Chondrocyte (in vitro differentiated cells): Measurements from ENCODE around the gene FXYD6. TPM values are rescaled to one million over a fixed set of nuclear protein-coding genes. Genes with fewer than 3 reads are reported as not detected.
"Not testable (repeated sequence)": the region's sequence is repeated elsewhere in the genome, so short reads cannot be mapped to it uniquely, and the experiment has no call there.

ENCODE experiments used
- DNase-seq: peaks from one replicate; pipeline ENCODE4 v3.0.0; 2021; ENCODE audit warnings: mixed read lengths, low spot score
- H3K27ac Mint-ChIP-seq: one replicate; pipeline ENCODE4 v1.8.0; 2021; ENCODE audit warnings: mild to moderate bottlenecking, moderate library complexity, mixed read lengths; ENCODE audit not compliant: unreplicated experiment
- H3K27me3 Mint-ChIP-seq: 2 replicates; pipeline ENCODE4 v1.8.0; 2021; ENCODE audit warnings: low read depth, mixed read lengths
- H3K36me3 Mint-ChIP-seq: 2 replicates; pipeline ENCODE4 v1.8.0; 2021; ENCODE audit warnings: low read depth, mixed read lengths
- H3K4me1 Mint-ChIP-seq: 2 replicates; pipeline ENCODE4 v1.8.0; 2021; ENCODE audit warnings: low read depth, mild to moderate bottlenecking, mixed read lengths
- H3K4me3 Mint-ChIP-seq: one replicate; pipeline ENCODE4 v1.8.0; 2021; ENCODE audit warnings: mild to moderate bottlenecking, moderate library complexity, mixed read lengths; ENCODE audit not compliant: unreplicated experiment
- H3K9me3 Mint-ChIP-seq: 2 replicates; pipeline ENCODE4 v1.8.0; 2021; ENCODE audit warnings: low read depth, mixed read lengths
- total RNA-seq: library from RNA; stranded (reverse); gene quantifications from 3 replicates; pipeline ENCODE4 v1.2.1, GENCODE V29; 2021
- TF ChIP-seq, protein P1 (sequence below): fragments of 200-600 bp; sonication (generic); IDR thresholded peaks from 2 replicates; pipeline ENCODE4 v1.5.0; 2021; ENCODE audit warnings: antibody characterized with exemption, mild to moderate bottlenecking, moderate library complexity

The FXYD6 gene
- total RNA-seq, 1 donor from 2014 or later = 2.8 TPM

DNA sequence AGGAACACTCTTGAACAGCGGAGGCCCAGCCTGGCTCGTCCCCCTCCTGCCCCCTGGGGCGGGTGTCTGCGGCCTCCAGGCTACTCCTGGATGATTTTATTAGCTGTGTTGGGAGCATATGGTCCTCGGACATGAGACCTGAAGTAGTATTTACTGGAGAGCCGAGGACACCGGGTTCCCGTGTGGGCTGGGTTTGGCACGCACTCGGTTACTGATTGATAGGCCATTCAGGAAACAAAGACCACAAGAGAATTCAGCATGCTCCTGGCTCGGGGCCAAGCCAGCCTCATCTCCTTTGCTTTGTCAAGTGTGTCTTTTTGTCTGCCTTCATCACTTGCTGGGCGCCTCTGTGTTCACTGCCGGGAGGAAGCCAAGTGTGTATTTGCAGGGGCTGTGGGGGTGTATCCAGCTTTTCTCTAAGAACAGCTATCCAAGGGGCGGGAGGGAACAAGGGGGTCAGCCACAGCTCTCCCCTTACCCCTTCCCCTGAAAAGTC is 61.6 kb downstream of the FXYD6 start:
- Mint-ChIP-seq H3K27ac (no peak overlapping the region), H3K36me3 (no peaks in the 10 kb centered on the region), H3K9me3 (no peaks in the 10 kb centered on the region), H3K27me3 (peaks cover 16% of the 10 kb centered on the region), H3K4me1 (peaks cover 14% of the 10 kb centered on the region), H3K4me3 (no peak overlapping the region)
- TF ChIP-seq, protein P1, sequence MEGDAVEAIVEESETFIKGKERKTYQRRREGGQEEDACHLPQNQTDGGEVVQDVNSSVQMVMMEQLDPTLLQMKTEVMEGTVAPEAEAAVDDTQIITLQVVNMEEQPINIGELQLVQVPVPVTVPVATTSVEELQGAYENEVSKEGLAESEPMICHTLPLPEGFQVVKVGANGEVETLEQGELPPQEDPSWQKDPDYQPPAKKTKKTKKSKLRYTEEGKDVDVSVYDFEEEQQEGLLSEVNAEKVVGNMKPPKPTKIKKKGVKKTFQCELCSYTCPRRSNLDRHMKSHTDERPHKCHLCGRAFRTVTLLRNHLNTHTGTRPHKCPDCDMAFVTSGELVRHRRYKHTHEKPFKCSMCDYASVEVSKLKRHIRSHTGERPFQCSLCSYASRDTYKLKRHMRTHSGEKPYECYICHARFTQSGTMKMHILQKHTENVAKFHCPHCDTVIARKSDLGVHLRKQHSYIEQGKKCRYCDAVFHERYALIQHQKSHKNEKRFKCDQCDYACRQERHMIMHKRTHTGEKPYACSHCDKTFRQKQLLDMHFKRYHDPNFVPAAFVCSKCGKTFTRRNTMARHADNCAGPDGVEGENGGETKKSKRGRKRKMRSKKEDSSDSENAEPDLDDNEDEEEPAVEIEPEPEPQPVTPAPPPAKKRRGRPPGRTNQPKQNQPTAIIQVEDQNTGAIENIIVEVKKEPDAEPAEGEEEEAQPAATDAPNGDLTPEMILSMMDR = no peak
- DNase-seq = peak; percentile 67

DNA sequence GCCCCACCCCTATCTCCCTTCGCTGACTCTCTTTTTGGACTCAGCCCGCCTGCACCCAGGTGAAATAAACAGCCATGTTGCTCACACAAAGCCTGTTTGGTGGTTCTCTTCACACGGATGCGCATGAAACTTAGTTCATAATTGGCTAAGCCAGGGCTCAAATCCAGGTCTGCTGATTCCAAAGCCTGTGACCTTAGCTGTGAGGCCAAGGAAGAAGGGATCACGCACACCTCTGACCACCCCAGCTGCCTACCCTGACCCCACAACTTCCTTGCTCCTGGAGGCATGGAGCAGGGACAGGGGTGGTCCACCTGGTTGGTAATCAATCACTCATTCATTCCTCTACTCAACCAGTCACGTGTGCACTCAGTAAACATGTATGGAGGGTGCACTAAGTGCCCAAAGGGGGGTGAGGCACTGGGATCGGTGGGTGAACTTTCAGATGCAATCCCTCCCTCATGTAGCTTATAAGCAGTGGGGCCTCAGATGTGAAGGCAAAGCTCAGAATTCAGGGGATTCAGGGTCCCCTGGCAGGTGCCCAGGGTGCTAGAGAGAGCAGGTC is 62.2 kb downstream of the FXYD6 start:
- Mint-ChIP-seq H3K27ac (no peak overlapping the region), H3K27me3 (peaks cover 19% of the 10 kb centered on the region)

DNA sequence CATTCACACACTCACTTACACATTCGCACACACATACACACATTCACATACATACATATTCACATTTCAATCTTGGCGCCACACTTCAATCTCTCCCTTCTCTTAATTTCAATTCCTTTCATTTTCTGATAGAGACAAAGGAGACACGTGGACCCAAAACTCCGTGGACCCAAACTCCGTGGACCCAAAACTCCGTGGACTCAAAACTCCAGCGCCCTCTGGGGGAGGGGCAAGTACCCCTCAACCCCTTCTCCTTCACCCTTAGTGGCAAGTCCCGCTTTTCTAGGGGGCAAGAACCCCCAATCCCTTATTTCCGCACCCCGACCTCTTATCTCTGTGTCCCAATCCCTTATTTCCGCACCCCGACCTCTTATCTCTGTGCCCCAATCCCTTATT is 66.4 kb downstream of the FXYD6 start:
- not testable (repeated sequence) for H3K27ac Mint-ChIP-seq, DNase-seq, H3K4me3 Mint-ChIP-seq, H3K9me3 Mint-ChIP-seq, H3K4me1 Mint-ChIP-seq, H3K36me3 Mint-ChIP-seq
- peaks cover 24% of the 10 kb centered on the region for H3K27me3 Mint-ChIP-seq

More for the DNA sequence above, 62.2 kb downstream of the FXYD6 start:
- no peaks in the 10 kb centered on the region for H3K9me3 Mint-ChIP-seq
- no peaks in the 10 kb centered on the region for H3K36me3 Mint-ChIP-seq
- H3K4me1 Mint-ChIP-seq = peaks cover 14% of the 10 kb centered on the region
- H3K4me3 Mint-ChIP-seq = no peak overlapping the region
- no peak for DNase-seq
- TF ChIP-seq, protein P1 = no peak

DNA sequence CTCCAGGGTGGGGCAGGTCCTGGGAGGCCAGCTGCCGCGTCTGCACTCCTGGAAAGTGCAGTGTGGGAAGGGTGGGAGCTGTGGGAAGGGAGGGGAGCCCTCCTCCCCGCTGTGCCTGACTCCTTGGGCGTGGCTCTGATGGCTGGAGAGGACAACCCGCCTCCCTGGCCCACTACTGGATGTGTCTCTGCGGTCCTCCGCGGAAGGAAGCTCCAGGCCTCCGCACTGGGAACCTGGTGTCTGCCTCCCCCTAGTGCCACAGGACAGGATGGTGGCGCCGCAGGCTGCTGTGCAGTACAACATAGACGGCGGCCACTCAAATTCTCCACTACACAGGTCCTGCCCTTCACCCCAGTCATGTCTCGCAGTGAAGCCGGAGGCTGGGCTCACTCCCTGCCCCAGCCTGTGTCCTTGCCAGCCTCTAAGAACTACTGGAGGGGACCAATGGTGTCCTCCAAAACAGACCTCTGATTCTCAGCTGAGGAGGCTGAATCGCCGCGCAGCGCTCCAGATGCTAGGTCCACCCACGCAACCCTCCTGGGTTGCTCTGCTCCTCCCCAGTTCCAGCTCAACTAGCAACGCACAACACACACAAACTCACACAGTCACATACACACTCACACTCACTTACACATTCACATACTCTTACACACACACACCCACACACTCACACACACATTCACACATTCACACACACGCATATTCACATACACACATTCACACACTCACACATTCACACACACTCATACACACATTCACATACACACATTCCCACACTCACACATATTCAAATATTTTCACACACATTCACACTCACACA is 67.0 kb downstream of the FXYD6 start:
- no peaks in the 10 kb centered on the region for H3K9me3 Mint-ChIP-seq
- H3K27me3 Mint-ChIP-seq = peaks cover 26% of the 10 kb centered on the region
- no peaks in the 10 kb centered on the region for H3K36me3 Mint-ChIP-seq
- TF ChIP-seq, protein P1 = peak; percentile 79
- H3K27ac Mint-ChIP-seq = no peak overlapping the region
- peaks cover 5% of the 10 kb centered on the region for H3K4me1 Mint-ChIP-seq
- H3K4me3 Mint-ChIP-seq = no peak overlapping the region
- DNase-seq = peak; percentile 85

DNA sequence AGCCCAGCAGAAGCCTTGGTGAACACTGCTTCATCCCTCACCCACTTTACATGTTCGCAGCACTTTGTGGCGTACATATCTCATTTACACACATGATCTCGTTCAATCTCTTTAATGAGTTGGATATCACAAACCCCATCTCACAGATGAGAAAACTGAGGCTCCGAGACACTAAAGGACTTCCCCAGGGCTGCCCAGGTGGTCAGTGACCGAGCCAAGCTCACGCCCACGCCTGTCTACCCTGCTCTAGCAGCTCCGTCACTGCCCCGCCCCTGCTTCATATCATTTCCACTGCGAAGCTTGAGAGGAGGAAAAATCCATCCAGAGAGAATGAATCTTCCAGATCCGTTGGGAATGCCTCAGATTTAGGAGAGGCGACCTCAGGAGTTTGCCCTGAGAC is 67.7 kb downstream of the FXYD6 start:
- TF ChIP-seq, protein P1 = no peak
- H3K36me3 Mint-ChIP-seq = no peaks in the 10 kb centered on the region
- H3K4me3 Mint-ChIP-seq = no peak overlapping the region
- H3K27ac Mint-ChIP-seq = no peak overlapping the region
- H3K9me3 Mint-ChIP-seq = no peaks in the 10 kb centered on the region
- H3K27me3 Mint-ChIP-seq = peaks cover 26% of the 10 kb centered on the region
- peaks cover 5% of the 10 kb centered on the region for H3K4me1 Mint-ChIP-seq
- peak; percentile 65 for DNase-seq
